K562 (cell line): ENCODE data around the gene ZNHIT2. TPM values are rescaled to one million over a fixed set of nuclear protein-coding genes. Genes with fewer than 3 reads are reported as not detected.

ENCODE experiments used
- ATAC-seq: fragments of 200-7000 bp; cut with Tn5 transposase; 3 replicates; pipeline ENCODE4 v1.9.1; 2020; ENCODE audit warnings: moderate library complexity
- BruUV-seq: library from RNA; stranded (reverse); fragments of 400-500 nt; replicated peaks from 2 replicates; lab custom pipeline; 2021; lab: Mats Ljungman, UMichigan
- CTCF ChIA-PET: fragments of 300-600 bp; formaldehyde crosslinking; extraction: SDS; loops from one replicate; lab custom pipeline; 2021; ENCODE audit warnings: low intra/inter-chr PET ratio; lab: Yijun Ruan, JAX
- POLR2A ChIA-PET: fragments of 300-600, 350-650 bp; sonication (Branson Sonifier 250); formaldehyde crosslinking; extraction: SDS; loops from one replicate; lab custom pipeline; 2021; ENCODE audit warnings: antibody characterized with exemption, inconsistent platforms; lab: Yijun Ruan, JAX
- DNase-seq, 4 experiments: peaks; one replicate each; pipeline versions ENCODE4 v3.0.0 to v3.0.0-alpha.2; 2011 to 2018; ENCODE audit warnings: low spot score in 3 of 4, mixed read lengths in 3 of 4; ENCODE audit errors: extremely low read depth in 1 of 4
- FAIRE-seq: peaks from 2 replicates; lab custom pipeline; 2011; peaks lifted over from hg19 to GRCh38; lab: Jason Lieb, UNC
- H2AFZ ChIP-seq: 2 replicates; pipeline ENCODE4 v1.6.0; 2011; ENCODE audit warnings: low read depth, low read length, control low read depth, inconsistent platforms
- H3K27ac ChIP-seq: fragments of 200-600 bp; 3 replicates; pipeline ENCODE4 v1.8.0; 2011; ENCODE audit warnings: low read depth, mild to moderate bottlenecking, control low read depth, inconsistent platforms, low read length, moderate library complexity, mixed read lengths; ENCODE audit errors: extremely low read depth
- H3K27me3 ChIP-seq, 2 experiments: fragments of 300-600 bp in 1 of 2; 2 replicates in 1 of 2; 3 replicates in 1 of 2; pipeline versions ENCODE4 v1.6.0 to v1.8.0; 2011; ENCODE audit warnings: inconsistent platforms in 2 of 2, low read length in 2 of 2, mild to moderate bottlenecking in 1 of 2, mixed read lengths in 1 of 2, moderate library complexity in 1 of 2; ENCODE audit not compliant: control insufficient read depth in 2 of 2, insufficient read depth in 2 of 2
- H3K36me3 ChIP-seq: fragments of 300-600 bp; 3 replicates; pipeline ENCODE4 v1.8.0; 2011; ENCODE audit warnings: mild to moderate bottlenecking, low read length, inconsistent platforms; ENCODE audit not compliant: control insufficient read depth, insufficient read depth
- H3K4me1 ChIP-seq, 2 experiments: fragments of 200-600 bp in 1 of 2; replicated peaks in 1 of 2; 2 replicates in 1 of 2; 3 replicates in 1 of 2; pipeline versions ENCODE4 v1.5.1 to v1.8.0; 2011; ENCODE audit warnings: inconsistent platforms in 2 of 2, low read length in 2 of 2, mild to moderate bottlenecking in 1 of 2, mixed read lengths in 1 of 2, moderate library complexity in 1 of 2; ENCODE audit not compliant: control insufficient read depth in 2 of 2, insufficient read depth in 2 of 2
- H3K4me2 ChIP-seq: 2 replicates; pipeline ENCODE4 v1.6.1; 2011; ENCODE audit warnings: low read length, control low read depth, inconsistent platforms, mixed read lengths; ENCODE audit not compliant: insufficient read depth
- H3K4me3 ChIP-seq: fragments of 200-600 bp; sonication (generic), shearing (Covaris generic); 2 replicates; pipeline ENCODE4 v1.5.1; 2016; ENCODE audit warnings: control low read depth, inconsistent platforms
- H3K79me2 ChIP-seq: fragments of 200-600 bp; 3 replicates; pipeline ENCODE4 v1.8.0; 2011; ENCODE audit warnings: low read length, inconsistent platforms; ENCODE audit not compliant: control insufficient read depth, insufficient read depth
- H3K9ac ChIP-seq, 2 experiments: 2 replicates each; pipeline versions ENCODE4 v1.6.0 to v1.6.1; 2011; ENCODE audit warnings: low read depth in 2 of 2, low read length in 2 of 2, control low read depth in 1 of 2, inconsistent platforms in 1 of 2, mild to moderate bottlenecking in 1 of 2, mixed read lengths in 1 of 2; ENCODE audit not compliant: insufficient read depth in 1 of 2
- H3K9me1 ChIP-seq: one replicate; pipeline ENCODE4 v1.6.0; 2011; ENCODE audit warnings: inconsistent platforms, mild to moderate bottlenecking, low read length, moderate library complexity; ENCODE audit not compliant: control insufficient read depth, insufficient read depth
- H3K9me3 ChIP-seq: replicated peaks from 2 replicates; pipeline ENCODE4 v1.5.1; 2011; ENCODE audit warnings: low read depth, low read length, inconsistent platforms; ENCODE audit not compliant: control insufficient read depth, insufficient read depth
- H4K20me1 ChIP-seq: replicated peaks from 2 replicates; pipeline ENCODE4 v1.6.1; 2011; ENCODE audit warnings: low read length, inconsistent platforms, mixed read lengths; ENCODE audit not compliant: control insufficient read depth, insufficient read depth
- BDP1 ChIP-seq: IDR thresholded peaks from 3 replicates; pipeline ENCODE4 v1.6.1; 2011; ENCODE audit not compliant: insufficient read length, insufficient read depth
- E2F3 ChIP-seq: fragments of 250-450 bp; sonication (Bioruptor Pico); IDR thresholded peaks from 2 replicates; pipeline ENCODE4 v1.4.0; 2020; ENCODE audit warnings: mild to moderate bottlenecking
- HDGF ChIP-seq: fragments of 450-650 bp; IDR thresholded peaks from 2 replicates; pipeline ENCODE4 v1.6.1; 2016
- KLF16 ChIP-seq: IDR thresholded peaks from 2 replicates; pipeline ENCODE4 v1.6.1; 2016; ENCODE audit warnings: antibody characterized with exemption
- MAFK ChIP-seq: IDR thresholded peaks from 2 replicates; pipeline ENCODE4 v1.6.1; 2011; ENCODE audit warnings: low read length, improper control_type of control experiment
- MEF2D ChIP-seq: conservative IDR thresholded peaks from 2 replicates; pipeline ENCODE4 v1.6.1; 2016; ENCODE audit warnings: low read depth, missing genetic modification characterization, missing compliant biosample characterization
- MIER1 ChIP-seq: fragments of 450-650 bp; IDR thresholded peaks from 2 replicates; pipeline ENCODE4 v1.6.1; 2016; ENCODE audit warnings: antibody characterized with exemption, mild to moderate bottlenecking, low read depth
- NCOA1 ChIP-seq: fragments of 450-650 bp; IDR thresholded peaks from 2 replicates; pipeline ENCODE4 v1.6.1; 2016; ENCODE audit warnings: low read depth
- NCOA6 ChIP-seq: fragments of 450-650 bp; IDR thresholded peaks from 2 replicates; pipeline ENCODE4 v1.6.1; 2017; ENCODE audit warnings: mild to moderate bottlenecking
- NFE2L1 ChIP-seq: fragments of 450-650 bp; IDR thresholded peaks from 2 replicates; pipeline ENCODE4 v1.6.1; 2016; ENCODE audit warnings: missing genetic modification characterization, low read depth, mild to moderate bottlenecking, missing compliant biosample characterization, moderate library complexity, borderline replicate concordance
- NUFIP1 ChIP-seq: fragments of 450-650 bp; IDR thresholded peaks from 2 replicates; pipeline ENCODE4 v1.6.1; 2018; ENCODE audit not compliant: partially characterized antibody
- PCBP2 ChIP-seq: fragments of 200-400 bp; formaldehyde crosslinking; IDR thresholded peaks from 2 replicates; pipeline ENCODE4 v1.6.1; 2018; ENCODE audit warnings: low read length, low read depth, mild to moderate bottlenecking, moderate library complexity; ENCODE audit not compliant: poor library complexity, severe bottlenecking
- TAF7 ChIP-seq: fragments of 450-650 bp; IDR thresholded peaks from 2 replicates; pipeline ENCODE4 v1.6.1; 2016; ENCODE audit warnings: missing genetic modification characterization, missing compliant biosample characterization
- TRIM28 ChIP-seq: fragments of 450-650 bp; IDR thresholded peaks from 2 replicates; pipeline ENCODE4 v1.6.1; 2017
- U2AF1 ChIP-seq: fragments of 200-400 bp; formaldehyde crosslinking; optimal IDR thresholded peaks from 2 replicates; pipeline ENCODE3; 2017; ENCODE audit warnings: mild to moderate bottlenecking, low read depth, low read length, moderate library complexity
- XRCC3 ChIP-seq: fragments of 450-650 bp; IDR thresholded peaks from 2 replicates; pipeline ENCODE4 v1.6.1; 2017; ENCODE audit warnings: mild to moderate bottlenecking, moderate library complexity
- ZC3H11A ChIP-seq: IDR thresholded peaks from 2 replicates; pipeline ENCODE4 v1.6.1; 2012; ENCODE audit warnings: low read depth, low read length, improper control_type of control experiment
- ZNF75A ChIP-seq: fragments of 450-650 bp; formaldehyde crosslinking; IDR thresholded peaks from 2 replicates; pipeline ENCODE4 v1.4.0; 2020; ENCODE audit warnings: mild to moderate bottlenecking
- WGBS: fragments of 100-300 bp; shearing (Covaris generic); methylation state at CpG from one replicate; pipeline ENCODE4 v1.1.6; 2016; ENCODE audit warnings: low coverage, mixed read lengths; ENCODE audit not compliant: insufficient coverage; ENCODE audit errors: missing lambda C conversion rate; 5-methylcytosine and 5-hydroxymethylcytosine counted together
- in situ Hi-C: fragments of 300-500 bp; cut with MboI; formaldehyde crosslinking; loops from 4 replicates; pipeline ENCODE4 v1.15.0; 2018; ENCODE audit warnings: inconsistent platforms, mixed read lengths
- intact Hi-C: fragments of 100-400 bp; cut with micrococcal nuclease; formaldehyde crosslinking; loops from 2 replicates; pipeline ENCODE4 v1.14.2; 2022
- polyA plus RNA-seq, 8 experiments: library from polyadenylated mRNA; depleted of rRNA in 4 of 8; stranded (reverse) in 5 of 8; unstranded in 3 of 8; fragments of >200 nt; fragmentation: Nextera tagmentation in 2 of 8; fragmentation: Illumina TruSeq in 1 of 8; extraction: Ambion mirVana in 2 of 8; extraction: Trizol in 1 of 8; gene quantifications; 2 replicates each; pipeline versions ENCODE4 v1.2.1 to v1.2.3, GENCODE V29; 2011 to 2014; ENCODE audit warnings: inconsistent platforms in 1 of 8, missing spikeins in 1 of 8
- total RNA-seq, 7 experiments: library from RNA; depleted of rRNA in 6 of 7; stranded (reverse); fragments of >200 nt in 6 of 7; fragmentation: Illumina TruSeq in 2 of 7; extraction: Trizol in 2 of 7; gene quantifications; 2 replicates each; pipeline versions ENCODE4 v1.2.1 to v1.2.3, GENCODE V29; 2011 to 2021; ENCODE audit warnings: low replicate concordance in 1 of 7
- TF ChIP-seq, protein P1 (sequence below): fragments of 150-350 bp; conservative IDR thresholded peaks from 2 replicates; pipeline ENCODE4 v1.6.1; 2014; ENCODE audit warnings: low read length
- TF ChIP-seq, protein P2 (sequence below): IDR thresholded peaks from 2 replicates; pipeline ENCODE4 v1.6.1; 2014; ENCODE audit warnings: antibody characterized with exemption

Gene ZNHIT2
- total and polyA plus RNA-seq, 9 of the 15 experiments (the other 6 are each of a cell fraction or from before 2014, with no cell fraction given): 0.08 to 39.0 (median 2.5) TPM

GRCh38 chr11:65087216-65087615 lies 30.3 kb downstream of the ZNHIT2 start (continued):
- TF ChIP-seq, protein P1, sequence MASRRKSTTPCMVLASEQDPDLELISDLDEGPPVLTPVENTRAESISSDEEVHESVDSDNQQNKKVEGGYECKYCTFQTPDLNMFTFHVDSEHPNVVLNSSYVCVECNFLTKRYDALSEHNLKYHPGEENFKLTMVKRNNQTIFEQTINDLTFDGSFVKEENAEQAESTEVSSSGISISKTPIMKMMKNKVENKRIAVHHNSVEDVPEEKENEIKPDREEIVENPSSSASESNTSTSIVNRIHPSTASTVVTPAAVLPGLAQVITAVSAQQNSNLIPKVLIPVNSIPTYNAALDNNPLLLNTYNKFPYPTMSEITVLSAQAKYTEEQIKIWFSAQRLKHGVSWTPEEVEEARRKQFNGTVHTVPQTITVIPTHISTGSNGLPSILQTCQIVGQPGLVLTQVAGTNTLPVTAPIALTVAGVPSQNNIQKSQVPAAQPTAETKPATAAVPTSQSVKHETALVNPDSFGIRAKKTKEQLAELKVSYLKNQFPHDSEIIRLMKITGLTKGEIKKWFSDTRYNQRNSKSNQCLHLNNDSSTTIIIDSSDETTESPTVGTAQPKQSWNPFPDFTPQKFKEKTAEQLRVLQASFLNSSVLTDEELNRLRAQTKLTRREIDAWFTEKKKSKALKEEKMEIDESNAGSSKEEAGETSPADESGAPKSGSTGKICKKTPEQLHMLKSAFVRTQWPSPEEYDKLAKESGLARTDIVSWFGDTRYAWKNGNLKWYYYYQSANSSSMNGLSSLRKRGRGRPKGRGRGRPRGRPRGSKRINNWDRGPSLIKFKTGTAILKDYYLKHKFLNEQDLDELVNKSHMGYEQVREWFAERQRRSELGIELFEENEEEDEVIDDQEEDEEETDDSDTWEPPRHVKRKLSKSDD: no peak
- TF ChIP-seq NCOA6 (no peak), BDP1 (no peak), NCOA1 (no peak), ZC3H11A (no peak)

GRCh38 chr11:65086809-65087208 lies 30.7 kb downstream of the ZNHIT2 start:
- Histone ChIP-seq H3K27ac (no peak overlapping the region), H4K20me1 (no peaks in the 10 kb centered on the region; the same call in 1 of the 2 replicates), H3K9me1 (no peaks in the 10 kb centered on the region), H3K27me3 (no peaks in the 10 kb centered on the region; a peak in 1 of 5 replicates), H3K4me1 (peaks cover 13 to 20% of the 10 kb centered on the region in 2 experiments), H3K9me3 (no peaks in the 10 kb centered on the region), H3K79me2 (peaks cover 36% of the 10 kb centered on the region), H3K9ac (no peak overlapping the region), H3K4me2 (no peak overlapping the region), H2AFZ (no peak overlapping the region), H3K4me3 (no peak overlapping the region), H3K36me3 (peaks cover 60% of the 10 kb centered on the region)
- WGBS: 87% methylated on average over 9 of the region's 9 CpGs
- ChIA-PET CTCF (no interaction called here), POLR2A (interaction anchor here (0.5 to 2.0 kb wide), 3 partner anchors 10 to 30 kb away, joined by 3 to 4 read pairs (median 3); partner anchors contain the start of gene ZNHIT2)
- intact Hi-C loops (no loop called here), in situ Hi-C loops (no loop called here)
- BruUV-seq: no TSS peak
- ATAC-seq (no peak), FAIRE-seq (no peak), DNase-seq (no peak)
- no peak for TF ChIP-seq PCBP2
- no peak for TF ChIP-seq NFE2L1
- TF ChIP-seq KLF16: no peak
- TF ChIP-seq MIER1: no peak
- no peak for TF ChIP-seq MAFK
- TF ChIP-seq, protein P2, sequence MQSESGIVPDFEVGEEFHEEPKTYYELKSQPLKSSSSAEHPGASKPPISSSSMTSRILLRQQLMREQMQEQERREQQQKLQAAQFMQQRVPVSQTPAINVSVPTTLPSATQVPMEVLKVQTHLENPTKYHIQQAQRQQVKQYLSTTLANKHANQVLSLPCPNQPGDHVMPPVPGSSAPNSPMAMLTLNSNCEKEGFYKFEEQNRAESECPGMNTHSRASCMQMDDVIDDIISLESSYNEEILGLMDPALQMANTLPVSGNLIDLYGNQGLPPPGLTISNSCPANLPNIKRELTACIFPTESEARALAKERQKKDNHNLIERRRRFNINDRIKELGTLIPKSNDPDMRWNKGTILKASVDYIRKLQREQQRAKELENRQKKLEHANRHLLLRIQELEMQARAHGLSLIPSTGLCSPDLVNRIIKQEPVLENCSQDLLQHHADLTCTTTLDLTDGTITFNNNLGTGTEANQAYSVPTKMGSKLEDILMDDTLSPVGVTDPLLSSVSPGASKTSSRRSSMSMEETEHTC: no peak
- TF ChIP-seq HDGF: no peak
- TF ChIP-seq NUFIP1: no peak
- TF ChIP-seq E2F3 (CRISPR knock-in tag): no peak
- TF ChIP-seq TRIM28: no peak
- TF ChIP-seq TAF7: no peak
- TF ChIP-seq U2AF1: no peak
- no peak for TF ChIP-seq XRCC3
- no peak for TF ChIP-seq ZNF75A (CRISPR knock-in tag)
- TF ChIP-seq MEF2D (tag): no peak
